NCI-H526 treated with DMSO at 0.1 percent for 48 hours (cell line): ENCODE data around the gene TMEM234.

ENCODE experiments used
- DNase-seq: peaks from one replicate; lab custom pipeline; 2025; lab: John Stamatoyannopoulos, UW

Gene TMEM234

GRCh38 chr1:32172621-32173245 is 49.4 kb downstream of the TMEM234 start:
- no peak for DNase-seq

GRCh38 chr1:32170991-32171390 is 51.2 kb downstream of the TMEM234 start:
- no peak for DNase-seq
